Panc1 (cell line): ENCODE results near the gene DDX20.

Experiments
- TF ChIP-seq, protein P1 (sequence below), 2 experiments: IDR thresholded peaks; 2 replicates each; pipeline ENCODE4 v1.6.1; 2011 to 2012; ENCODE audit warnings: low read depth in 2 of 2, control low read depth in 1 of 2, low read length in 1 of 2, mild to moderate bottlenecking in 1 of 2, moderate library complexity in 1 of 2; ENCODE audit not compliant: insufficient read depth in 1 of 2
- TF ChIP-seq, protein P2 (sequence below): fragments of 450-650 bp; IDR thresholded peaks from 2 replicates; pipeline ENCODE4 v1.5.1; 2017; ENCODE audit warnings: mild to moderate bottlenecking

DNA sequence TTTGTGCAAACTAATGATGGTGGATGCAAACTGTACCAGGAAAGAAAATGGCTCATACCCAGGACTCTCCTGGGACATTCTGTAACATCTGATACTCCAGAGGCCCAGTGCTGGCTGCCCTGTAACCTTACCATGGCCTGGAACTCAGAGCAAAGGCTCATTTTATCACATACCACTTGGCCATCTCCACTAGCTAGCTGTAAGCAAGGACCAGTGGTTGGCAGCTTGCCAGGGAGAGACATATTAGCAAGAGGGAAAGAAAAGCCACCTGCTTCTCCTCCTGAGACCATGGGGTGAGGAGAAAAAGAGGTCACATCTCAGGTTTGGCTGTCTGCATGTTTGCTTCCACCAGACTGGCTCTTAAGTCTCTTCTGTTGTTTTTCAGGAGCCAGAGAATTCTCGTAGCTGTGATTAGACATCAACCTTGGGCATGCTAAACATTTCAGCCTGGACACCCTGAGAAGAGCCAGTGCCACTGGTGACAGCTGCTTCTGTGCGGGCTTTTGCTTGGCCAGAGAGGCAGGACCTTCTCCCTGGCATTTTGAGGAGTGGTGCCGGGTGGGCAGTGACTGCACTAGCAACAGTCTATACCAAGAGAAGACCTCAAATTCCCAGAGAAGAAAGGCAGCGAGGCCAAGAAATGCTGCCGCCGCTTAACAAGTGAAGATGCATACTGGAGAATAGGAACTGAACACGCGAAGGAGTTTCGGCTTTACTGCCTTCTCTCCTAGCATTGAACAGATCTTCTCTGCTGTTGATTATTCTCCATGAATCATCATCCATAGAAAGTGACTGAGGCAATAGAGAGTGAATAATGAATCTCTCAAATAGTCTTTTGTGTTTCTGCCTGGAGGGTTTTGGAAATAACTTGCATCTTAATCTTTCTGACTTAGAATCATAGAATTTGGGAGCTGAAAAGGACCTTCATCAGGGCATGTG, 9.8 kb upstream of the DDX20 start:
- TF ChIP-seq, protein P1, sequence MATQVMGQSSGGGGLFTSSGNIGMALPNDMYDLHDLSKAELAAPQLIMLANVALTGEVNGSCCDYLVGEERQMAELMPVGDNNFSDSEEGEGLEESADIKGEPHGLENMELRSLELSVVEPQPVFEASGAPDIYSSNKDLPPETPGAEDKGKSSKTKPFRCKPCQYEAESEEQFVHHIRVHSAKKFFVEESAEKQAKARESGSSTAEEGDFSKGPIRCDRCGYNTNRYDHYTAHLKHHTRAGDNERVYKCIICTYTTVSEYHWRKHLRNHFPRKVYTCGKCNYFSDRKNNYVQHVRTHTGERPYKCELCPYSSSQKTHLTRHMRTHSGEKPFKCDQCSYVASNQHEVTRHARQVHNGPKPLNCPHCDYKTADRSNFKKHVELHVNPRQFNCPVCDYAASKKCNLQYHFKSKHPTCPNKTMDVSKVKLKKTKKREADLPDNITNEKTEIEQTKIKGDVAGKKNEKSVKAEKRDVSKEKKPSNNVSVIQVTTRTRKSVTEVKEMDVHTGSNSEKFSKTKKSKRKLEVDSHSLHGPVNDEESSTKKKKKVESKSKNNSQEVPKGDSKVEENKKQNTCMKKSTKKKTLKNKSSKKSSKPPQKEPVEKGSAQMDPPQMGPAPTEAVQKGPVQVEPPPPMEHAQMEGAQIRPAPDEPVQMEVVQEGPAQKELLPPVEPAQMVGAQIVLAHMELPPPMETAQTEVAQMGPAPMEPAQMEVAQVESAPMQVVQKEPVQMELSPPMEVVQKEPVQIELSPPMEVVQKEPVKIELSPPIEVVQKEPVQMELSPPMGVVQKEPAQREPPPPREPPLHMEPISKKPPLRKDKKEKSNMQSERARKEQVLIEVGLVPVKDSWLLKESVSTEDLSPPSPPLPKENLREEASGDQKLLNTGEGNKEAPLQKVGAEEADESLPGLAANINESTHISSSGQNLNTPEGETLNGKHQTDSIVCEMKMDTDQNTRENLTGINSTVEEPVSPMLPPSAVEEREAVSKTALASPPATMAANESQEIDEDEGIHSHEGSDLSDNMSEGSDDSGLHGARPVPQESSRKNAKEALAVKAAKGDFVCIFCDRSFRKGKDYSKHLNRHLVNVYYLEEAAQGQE (IDR thresholded peaks at IDR 0.05; ENCODE audit: insufficient read depth in 1 of 2, low read depth in 2 of 2, low read length in 1 of 2) = no peak
- TF ChIP-seq, protein P2, sequence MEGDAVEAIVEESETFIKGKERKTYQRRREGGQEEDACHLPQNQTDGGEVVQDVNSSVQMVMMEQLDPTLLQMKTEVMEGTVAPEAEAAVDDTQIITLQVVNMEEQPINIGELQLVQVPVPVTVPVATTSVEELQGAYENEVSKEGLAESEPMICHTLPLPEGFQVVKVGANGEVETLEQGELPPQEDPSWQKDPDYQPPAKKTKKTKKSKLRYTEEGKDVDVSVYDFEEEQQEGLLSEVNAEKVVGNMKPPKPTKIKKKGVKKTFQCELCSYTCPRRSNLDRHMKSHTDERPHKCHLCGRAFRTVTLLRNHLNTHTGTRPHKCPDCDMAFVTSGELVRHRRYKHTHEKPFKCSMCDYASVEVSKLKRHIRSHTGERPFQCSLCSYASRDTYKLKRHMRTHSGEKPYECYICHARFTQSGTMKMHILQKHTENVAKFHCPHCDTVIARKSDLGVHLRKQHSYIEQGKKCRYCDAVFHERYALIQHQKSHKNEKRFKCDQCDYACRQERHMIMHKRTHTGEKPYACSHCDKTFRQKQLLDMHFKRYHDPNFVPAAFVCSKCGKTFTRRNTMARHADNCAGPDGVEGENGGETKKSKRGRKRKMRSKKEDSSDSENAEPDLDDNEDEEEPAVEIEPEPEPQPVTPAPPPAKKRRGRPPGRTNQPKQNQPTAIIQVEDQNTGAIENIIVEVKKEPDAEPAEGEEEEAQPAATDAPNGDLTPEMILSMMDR = no peak
